Tibial nerve (tissue), 4 donors: ENCODE data around the gene XPOT.

Source experiments
- CTCF ChIP-seq, 5 experiments: fragments of 200-600 bp in 3 of 5; fragments of 450-650 bp in 2 of 5; sonication (generic) in 3 of 5; IDR thresholded peaks; one replicate each; pipeline ENCODE4 v1.5.1; 2016 to 2019; ENCODE audit warnings: antibody characterized with exemption in 5 of 5, mild to moderate bottlenecking in 3 of 5, moderate library complexity in 2 of 5
- EP300 ChIP-seq, 2 donors: sonication (generic); formaldehyde crosslinking; IDR thresholded peaks; one replicate each; pipeline ENCODE4 v1.6.1; 2017; ENCODE audit warnings: antibody characterized with exemption in 2 of 2, mild to moderate bottlenecking in 1 of 2
- POLR2A ChIP-seq, 2 donors: fragments of 450-650 bp; IDR thresholded peaks; one replicate each; pipeline ENCODE4 v1.6.1; 2017; ENCODE audit warnings: antibody characterized with exemption in 2 of 2, mild to moderate bottlenecking in 2 of 2, moderate library complexity in 2 of 2

DNA sequence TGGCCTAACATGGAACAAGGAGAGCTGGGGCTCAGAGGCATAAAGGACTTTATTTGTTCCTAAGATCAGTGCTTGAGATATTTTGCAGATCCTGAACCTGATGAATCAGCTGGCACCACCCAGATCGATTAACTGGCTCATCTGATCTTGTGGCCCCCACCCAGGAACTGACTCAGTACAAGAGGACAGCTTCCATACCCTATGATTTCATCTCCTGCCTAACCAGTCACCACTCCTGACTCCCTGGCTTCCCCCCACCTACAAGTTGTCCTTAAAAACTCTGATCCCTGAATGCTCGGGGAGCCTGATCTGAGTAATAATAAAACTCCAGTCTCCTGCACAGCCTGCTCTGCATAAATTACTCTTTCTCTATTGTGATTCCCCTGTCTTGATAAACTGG, 18.7 kb upstream of the XPOT start:
- TF ChIP-seq CTCF (IDR thresholded peaks at IDR 0.05) (no peak), POLR2A (IDR thresholded peaks at IDR 0.05) (no peak), EP300 (IDR thresholded peaks at IDR 0.05) (no peak)
